K562 (cell line): Measurements from ENCODE around the gene OPA3. TPM values are rescaled to one million over a fixed set of nuclear protein-coding genes. Genes with fewer than 3 reads are reported as not detected.
A peak's percentile ranks its signal among the peaks of the same experiment; 100 is the strongest.

Experiments used
- BDP1 ChIP-seq: IDR thresholded peaks from 3 replicates; pipeline ENCODE4 v1.6.1; 2011; ENCODE audit not compliant: insufficient read length, insufficient read depth
- ELF2 ChIP-seq: fragments of 250-450 bp; sonication (Bioruptor Pico); IDR thresholded peaks from 2 replicates; pipeline ENCODE4 v1.5.0; 2021; ENCODE audit warnings: mild to moderate bottlenecking
- ETS2 ChIP-seq: IDR thresholded peaks from 2 replicates; pipeline ENCODE4 v1.6.1; 2016; ENCODE audit warnings: borderline replicate concordance, missing genetic modification characterization, mild to moderate bottlenecking, moderate library complexity, missing compliant biosample characterization; ENCODE audit not compliant: poor library complexity, severe bottlenecking
- NONO ChIP-seq, 2 experiments: fragments of 200-400 bp in 1 of 2; fragments of 450-650 bp in 1 of 2; formaldehyde crosslinking in 1 of 2; IDR thresholded peaks; 2 replicates each; pipeline ENCODE4 v1.6.1; 2017; ENCODE audit warnings: low read depth in 2 of 2, mild to moderate bottlenecking in 2 of 2, moderate library complexity in 2 of 2, low read length in 1 of 2
- PYGO2 ChIP-seq: fragments of 450-650 bp; IDR thresholded peaks from 2 replicates; pipeline ENCODE4 v1.6.1; 2016; ENCODE audit warnings: mild to moderate bottlenecking, missing genetic modification characterization, moderate library complexity, missing compliant biosample characterization
- RAD51 ChIP-seq: fragments of 450-650 bp; IDR thresholded peaks from 2 replicates; pipeline ENCODE4 v1.7.1; 2016; ENCODE audit warnings: low read depth, mild to moderate bottlenecking, borderline replicate concordance
- RBBP5 ChIP-seq: fragments of 200-600 bp; sonication (generic); IDR thresholded peaks from 2 replicates; pipeline ENCODE4 v1.6.1; 2012; ENCODE audit warnings: borderline replicate concordance, mild to moderate bottlenecking, low read length, control low read depth, inconsistent platforms; ENCODE audit not compliant: insufficient read depth, poor library complexity, severe bottlenecking
- SAP30 ChIP-seq: fragments of 200-600 bp; sonication (generic); IDR thresholded peaks from 2 replicates; pipeline ENCODE4 v1.6.1; 2012; ENCODE audit warnings: borderline replicate concordance, low read depth, mild to moderate bottlenecking, moderate library complexity, low read length, control low read depth, inconsistent platforms; ENCODE audit not compliant: insufficient read depth, poor library complexity, severe bottlenecking
- TAF7 ChIP-seq: fragments of 450-650 bp; IDR thresholded peaks from 2 replicates; pipeline ENCODE4 v1.6.1; 2016; ENCODE audit warnings: missing genetic modification characterization, missing compliant biosample characterization
- U2AF1 ChIP-seq: fragments of 200-400 bp; formaldehyde crosslinking; optimal IDR thresholded peaks from 2 replicates; pipeline ENCODE3; 2017; ENCODE audit warnings: mild to moderate bottlenecking, low read depth, low read length, moderate library complexity
- ZNF347 ChIP-seq: fragments of 450-650 bp; formaldehyde crosslinking; IDR thresholded peaks from 2 replicates; pipeline ENCODE4 v1.4.0; 2020; ENCODE audit warnings: low read depth, mild to moderate bottlenecking, moderate library complexity
- ZNF354B ChIP-seq: fragments of 250-450 bp; sonication (Bioruptor Pico); IDR thresholded peaks from 2 replicates; pipeline ENCODE4 v1.4.0; 2020
- ZNF780A ChIP-seq: fragments of 250-450 bp; sonication (Bioruptor Pico); IDR thresholded peaks from 2 replicates; pipeline ENCODE4 v1.5.0; 2021; ENCODE audit warnings: mild to moderate bottlenecking
- polyA plus RNA-seq, 8 experiments: library from polyadenylated mRNA; depleted of rRNA in 4 of 8; stranded (reverse) in 5 of 8; unstranded in 3 of 8; fragments of >200 nt; fragmentation: Nextera tagmentation in 2 of 8; fragmentation: Illumina TruSeq in 1 of 8; extraction: Ambion mirVana in 2 of 8; extraction: Trizol in 1 of 8; gene quantifications; 2 replicates each; pipeline versions ENCODE4 v1.2.1 to v1.2.3, GENCODE V29; 2011 to 2014; ENCODE audit warnings: inconsistent platforms in 1 of 8, missing spikeins in 1 of 8
- total RNA-seq, 7 experiments: library from RNA; depleted of rRNA in 6 of 7; stranded (reverse); fragments of >200 nt in 6 of 7; fragmentation: Illumina TruSeq in 2 of 7; extraction: Trizol in 2 of 7; gene quantifications; 2 replicates each; pipeline versions ENCODE4 v1.2.1 to v1.2.3, GENCODE V29; 2011 to 2021; ENCODE audit warnings: low replicate concordance in 1 of 7
- TF ChIP-seq, protein P1 (sequence below): sonication (generic); formaldehyde crosslinking; IDR thresholded peaks from 2 replicates; pipeline ENCODE4 v1.8.1; 2023; ENCODE audit warnings: mild to moderate bottlenecking, missing genetic modification reagents, moderate library complexity
- TF ChIP-seq, protein P2 (sequence below): fragments of 250-450 bp; sonication (Bioruptor Pico); IDR thresholded peaks from 2 replicates; pipeline ENCODE4 v1.5.0; 2020; ENCODE audit warnings: mild to moderate bottlenecking, borderline replicate concordance
- TF ChIP-seq, protein P3 (sequence below): fragments of 250-450 bp; sonication (Bioruptor Pico); IDR thresholded peaks from 2 replicates; pipeline ENCODE4 v1.5.0; 2022; ENCODE audit warnings: mild to moderate bottlenecking
- TF ChIP-seq, protein P4 (sequence below): sonication (generic); IDR thresholded peaks from 2 replicates; pipeline ENCODE4 v1.6.1; 2016
- TF ChIP-seq, protein P5 (sequence below): fragments of 200-800 bp; sonication (Bioruptor generic); IDR thresholded peaks from 2 replicates; pipeline ENCODE4 v1.6.1; 2017; ENCODE audit warnings: missing genetic modification characterization, missing compliant biosample characterization

The OPA3 gene
- total and polyA plus RNA-seq, 9 of the 15 experiments (the other 6 are each of a cell fraction or from before 2014, with no cell fraction given) = 1.4 to 18.8 (median 9.0) TPM

DNA sequence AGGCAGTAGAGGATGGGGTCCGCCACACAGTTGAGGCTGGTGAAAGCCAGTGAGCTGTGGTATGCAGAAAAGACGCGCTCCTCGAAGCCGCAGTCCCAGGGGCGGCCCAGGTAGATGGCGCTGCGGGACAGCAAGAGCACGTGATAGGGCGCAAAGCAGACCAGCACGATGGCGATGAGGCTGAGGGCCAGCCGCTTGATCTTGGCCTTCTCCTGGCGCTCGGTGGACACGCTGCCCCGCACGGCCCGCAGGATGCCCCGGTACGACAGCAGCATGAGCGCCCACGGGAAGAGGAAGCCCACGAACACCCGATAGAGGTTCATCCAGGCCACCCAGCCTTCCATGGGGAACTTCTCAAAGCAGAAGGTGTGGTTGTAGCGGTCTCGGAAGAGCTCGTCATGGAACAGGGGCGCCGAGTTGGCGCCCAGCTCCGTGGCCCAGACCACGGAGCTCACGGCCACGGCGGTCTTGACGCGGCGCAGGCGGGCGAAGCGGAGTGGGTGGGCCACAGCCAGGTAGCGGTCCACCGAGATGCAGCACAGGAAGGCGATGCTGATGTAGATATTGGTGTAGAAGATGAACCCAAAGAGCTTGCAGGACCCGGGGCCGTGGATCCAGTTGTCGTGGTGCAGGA, 6.5 kb upstream of the OPA3 start (continued):
- TF ChIP-seq, protein P1, sequence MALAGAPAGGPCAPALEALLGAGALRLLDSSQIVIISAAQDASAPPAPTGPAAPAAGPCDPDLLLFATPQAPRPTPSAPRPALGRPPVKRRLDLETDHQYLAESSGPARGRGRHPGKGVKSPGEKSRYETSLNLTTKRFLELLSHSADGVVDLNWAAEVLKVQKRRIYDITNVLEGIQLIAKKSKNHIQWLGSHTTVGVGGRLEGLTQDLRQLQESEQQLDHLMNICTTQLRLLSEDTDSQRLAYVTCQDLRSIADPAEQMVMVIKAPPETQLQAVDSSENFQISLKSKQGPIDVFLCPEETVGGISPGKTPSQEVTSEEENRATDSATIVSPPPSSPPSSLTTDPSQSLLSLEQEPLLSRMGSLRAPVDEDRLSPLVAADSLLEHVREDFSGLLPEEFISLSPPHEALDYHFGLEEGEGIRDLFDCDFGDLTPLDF = no peak
- no peak for TF ChIP-seq TAF7 (tag)
- TF ChIP-seq, protein P2, sequence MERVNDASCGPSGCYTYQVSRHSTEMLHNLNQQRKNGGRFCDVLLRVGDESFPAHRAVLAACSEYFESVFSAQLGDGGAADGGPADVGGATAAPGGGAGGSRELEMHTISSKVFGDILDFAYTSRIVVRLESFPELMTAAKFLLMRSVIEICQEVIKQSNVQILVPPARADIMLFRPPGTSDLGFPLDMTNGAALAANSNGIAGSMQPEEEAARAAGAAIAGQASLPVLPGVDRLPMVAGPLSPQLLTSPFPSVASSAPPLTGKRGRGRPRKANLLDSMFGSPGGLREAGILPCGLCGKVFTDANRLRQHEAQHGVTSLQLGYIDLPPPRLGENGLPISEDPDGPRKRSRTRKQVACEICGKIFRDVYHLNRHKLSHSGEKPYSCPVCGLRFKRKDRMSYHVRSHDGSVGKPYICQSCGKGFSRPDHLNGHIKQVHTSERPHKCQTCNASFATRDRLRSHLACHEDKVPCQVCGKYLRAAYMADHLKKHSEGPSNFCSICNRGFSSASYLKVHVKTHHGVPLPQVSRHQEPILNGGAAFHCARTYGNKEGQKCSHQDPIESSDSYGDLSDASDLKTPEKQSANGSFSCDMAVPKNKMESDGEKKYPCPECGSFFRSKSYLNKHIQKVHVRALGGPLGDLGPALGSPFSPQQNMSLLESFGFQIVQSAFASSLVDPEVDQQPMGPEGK (CRISPR knock-in tag) = no peak
- no peak for TF ChIP-seq U2AF1
- TF ChIP-seq, protein P3, sequence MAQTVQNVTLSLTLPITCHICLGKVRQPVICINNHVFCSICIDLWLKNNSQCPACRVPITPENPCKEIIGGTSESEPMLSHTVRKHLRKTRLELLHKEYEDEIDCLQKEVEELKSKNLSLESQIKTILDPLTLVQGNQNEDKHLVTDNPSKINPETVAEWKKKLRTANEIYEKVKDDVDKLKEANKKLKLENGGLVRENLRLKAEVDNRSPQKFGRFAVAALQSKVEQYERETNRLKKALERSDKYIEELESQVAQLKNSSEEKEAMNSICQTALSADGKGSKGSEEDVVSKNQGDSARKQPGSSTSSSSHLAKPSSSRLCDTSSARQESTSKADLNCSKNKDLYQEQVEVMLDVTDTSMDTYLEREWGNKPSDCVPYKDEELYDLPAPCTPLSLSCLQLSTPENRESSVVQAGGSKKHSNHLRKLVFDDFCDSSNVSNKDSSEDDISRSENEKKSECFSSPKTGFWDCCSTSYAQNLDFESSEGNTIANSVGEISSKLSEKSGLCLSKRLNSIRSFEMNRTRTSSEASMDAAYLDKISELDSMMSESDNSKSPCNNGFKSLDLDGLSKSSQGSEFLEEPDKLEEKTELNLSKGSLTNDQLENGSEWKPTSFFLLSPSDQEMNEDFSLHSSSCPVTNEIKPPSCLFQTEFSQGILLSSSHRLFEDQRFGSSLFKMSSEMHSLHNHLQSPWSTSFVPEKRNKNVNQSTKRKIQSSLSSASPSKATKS = no peak
- TF ChIP-seq RBBP5 = no peak
- no peak for TF ChIP-seq BDP1
- no peak for TF ChIP-seq ELF2 (CRISPR knock-in tag)
- TF ChIP-seq, protein P4, sequence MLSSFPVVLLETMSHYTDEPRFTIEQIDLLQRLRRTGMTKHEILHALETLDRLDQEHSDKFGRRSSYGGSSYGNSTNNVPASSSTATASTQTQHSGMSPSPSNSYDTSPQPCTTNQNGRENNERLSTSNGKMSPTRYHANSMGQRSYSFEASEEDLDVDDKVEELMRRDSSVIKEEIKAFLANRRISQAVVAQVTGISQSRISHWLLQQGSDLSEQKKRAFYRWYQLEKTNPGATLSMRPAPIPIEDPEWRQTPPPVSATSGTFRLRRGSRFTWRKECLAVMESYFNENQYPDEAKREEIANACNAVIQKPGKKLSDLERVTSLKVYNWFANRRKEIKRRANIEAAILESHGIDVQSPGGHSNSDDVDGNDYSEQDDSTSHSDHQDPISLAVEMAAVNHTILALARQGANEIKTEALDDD = no peak
- no peak for TF ChIP-seq ZNF780A (CRISPR knock-in tag)
- peak; percentile 80 for TF ChIP-seq RAD51
- no peak for TF ChIP-seq ZNF354B (CRISPR knock-in tag)
- TF ChIP-seq, protein P5, sequence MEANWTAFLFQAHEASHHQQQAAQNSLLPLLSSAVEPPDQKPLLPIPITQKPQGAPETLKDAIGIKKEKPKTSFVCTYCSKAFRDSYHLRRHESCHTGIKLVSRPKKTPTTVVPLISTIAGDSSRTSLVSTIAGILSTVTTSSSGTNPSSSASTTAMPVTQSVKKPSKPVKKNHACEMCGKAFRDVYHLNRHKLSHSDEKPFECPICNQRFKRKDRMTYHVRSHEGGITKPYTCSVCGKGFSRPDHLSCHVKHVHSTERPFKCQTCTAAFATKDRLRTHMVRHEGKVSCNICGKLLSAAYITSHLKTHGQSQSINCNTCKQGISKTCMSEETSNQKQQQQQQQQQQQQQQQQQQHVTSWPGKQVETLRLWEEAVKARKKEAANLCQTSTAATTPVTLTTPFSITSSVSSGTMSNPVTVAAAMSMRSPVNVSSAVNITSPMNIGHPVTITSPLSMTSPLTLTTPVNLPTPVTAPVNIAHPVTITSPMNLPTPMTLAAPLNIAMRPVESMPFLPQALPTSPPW (CRISPR knock-in tag) = no peak
- no peak for TF ChIP-seq ZNF347 (CRISPR knock-in tag)
- TF ChIP-seq SAP30 = no peak
- TF ChIP-seq PYGO2 = no peak
- no peak for TF ChIP-seq ETS2 (tag)
- 0 out of 4 replicates have a peak, but pooled peaks of 1 of the 2 experiments have one; percentile 19 for TF ChIP-seq NONO (IDR thresholded peaks at IDR 0.05; ENCODE audit: low read depth in 2 of 2, low read length in 1 of 2)
